Epithelial cell of esophagus (primary cell): Measurements from ENCODE around the gene HELZ.
"Not testable (repeated sequence)": the region's sequence is repeated elsewhere in the genome, so short reads cannot be mapped to it uniquely, and the experiment has no call there.

Experiments used
- DNase-seq: peaks from one replicate; pipeline ENCODE4 v3.0.0; 2010; ENCODE audit warnings: low read depth
- H3K4me3 ChIP-seq: 2 replicates; pipeline ENCODE4 v1.5.1; 2011; ENCODE audit warnings: mild to moderate bottlenecking, low read length, control low read depth
- TF ChIP-seq, protein P1 (sequence below): IDR thresholded peaks from 2 replicates; pipeline ENCODE4 v1.5.1; 2011; ENCODE audit warnings: low read depth, mild to moderate bottlenecking, low read length, control low read depth, inconsistent platforms; ENCODE audit not compliant: insufficient read depth; ENCODE audit errors: missing control alignments

The HELZ gene

DNA sequence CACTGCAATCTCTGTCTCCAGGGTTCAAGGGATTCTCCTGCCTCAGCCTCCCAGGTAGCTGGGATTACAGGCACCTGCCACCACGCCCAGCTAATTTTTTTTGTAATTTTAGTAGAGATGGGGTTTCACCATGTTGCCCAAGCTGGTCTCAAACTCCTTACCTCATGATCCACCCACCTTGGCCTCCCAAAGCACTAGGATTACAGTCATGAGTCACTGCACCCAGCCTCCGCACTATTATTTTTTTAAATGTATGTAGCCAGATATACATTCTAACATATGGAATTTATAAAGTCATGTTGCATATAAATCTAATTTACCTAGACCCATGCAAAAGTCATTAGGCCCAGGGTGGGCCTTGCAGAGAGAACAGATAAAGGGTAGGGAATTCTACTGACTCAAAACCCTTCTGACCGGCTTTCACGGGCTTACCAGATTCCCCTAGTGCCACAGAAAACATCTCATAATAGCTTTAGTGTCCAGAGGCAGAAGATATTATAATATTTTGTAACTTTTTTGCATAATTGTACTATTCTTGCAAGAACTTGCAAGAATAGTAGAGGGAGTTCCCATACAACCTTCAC is 20.5 kb upstream of the HELZ start:
- H3K4me3 ChIP-seq: no peak overlapping the region
- TF ChIP-seq, protein P1, sequence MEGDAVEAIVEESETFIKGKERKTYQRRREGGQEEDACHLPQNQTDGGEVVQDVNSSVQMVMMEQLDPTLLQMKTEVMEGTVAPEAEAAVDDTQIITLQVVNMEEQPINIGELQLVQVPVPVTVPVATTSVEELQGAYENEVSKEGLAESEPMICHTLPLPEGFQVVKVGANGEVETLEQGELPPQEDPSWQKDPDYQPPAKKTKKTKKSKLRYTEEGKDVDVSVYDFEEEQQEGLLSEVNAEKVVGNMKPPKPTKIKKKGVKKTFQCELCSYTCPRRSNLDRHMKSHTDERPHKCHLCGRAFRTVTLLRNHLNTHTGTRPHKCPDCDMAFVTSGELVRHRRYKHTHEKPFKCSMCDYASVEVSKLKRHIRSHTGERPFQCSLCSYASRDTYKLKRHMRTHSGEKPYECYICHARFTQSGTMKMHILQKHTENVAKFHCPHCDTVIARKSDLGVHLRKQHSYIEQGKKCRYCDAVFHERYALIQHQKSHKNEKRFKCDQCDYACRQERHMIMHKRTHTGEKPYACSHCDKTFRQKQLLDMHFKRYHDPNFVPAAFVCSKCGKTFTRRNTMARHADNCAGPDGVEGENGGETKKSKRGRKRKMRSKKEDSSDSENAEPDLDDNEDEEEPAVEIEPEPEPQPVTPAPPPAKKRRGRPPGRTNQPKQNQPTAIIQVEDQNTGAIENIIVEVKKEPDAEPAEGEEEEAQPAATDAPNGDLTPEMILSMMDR: no peak
- DNase-seq: peak; percentile 23

DNA sequence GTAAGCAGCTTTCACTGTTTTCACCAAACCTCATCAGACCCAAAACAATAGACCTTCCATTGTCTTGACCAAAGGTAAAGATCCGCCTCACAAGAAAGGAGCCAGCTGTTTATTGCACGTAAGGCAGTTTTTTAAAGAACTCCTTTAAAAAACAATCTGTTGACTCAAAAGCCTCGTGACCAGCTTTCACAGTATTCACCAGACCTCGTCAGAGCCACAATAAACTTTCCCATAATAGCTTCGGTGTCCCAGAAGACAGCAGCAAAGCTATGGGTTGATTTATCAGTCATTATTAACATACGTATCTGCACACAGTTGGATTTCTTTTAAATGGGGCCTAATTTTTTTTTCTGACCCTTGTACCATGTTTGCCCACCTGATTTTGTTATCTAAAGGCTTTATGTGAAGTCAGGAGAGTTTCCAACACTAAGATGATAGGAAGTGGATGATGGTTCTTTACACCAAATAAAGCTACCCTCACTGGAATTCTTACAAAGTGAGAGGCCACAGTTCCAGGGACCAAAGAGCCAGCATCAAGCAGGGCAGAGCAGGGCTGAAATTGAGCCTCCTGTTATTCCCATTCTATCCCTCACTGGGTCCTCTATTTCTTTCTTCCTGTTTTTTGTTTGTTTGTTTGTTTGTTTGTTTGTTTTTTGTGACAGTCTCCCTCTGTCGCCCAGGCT is 17.6 kb upstream of the HELZ start:
- DNase-seq: no peak
- no peak overlapping the region for H3K4me3 ChIP-seq
- TF ChIP-seq, protein P1: no peak

DNA sequence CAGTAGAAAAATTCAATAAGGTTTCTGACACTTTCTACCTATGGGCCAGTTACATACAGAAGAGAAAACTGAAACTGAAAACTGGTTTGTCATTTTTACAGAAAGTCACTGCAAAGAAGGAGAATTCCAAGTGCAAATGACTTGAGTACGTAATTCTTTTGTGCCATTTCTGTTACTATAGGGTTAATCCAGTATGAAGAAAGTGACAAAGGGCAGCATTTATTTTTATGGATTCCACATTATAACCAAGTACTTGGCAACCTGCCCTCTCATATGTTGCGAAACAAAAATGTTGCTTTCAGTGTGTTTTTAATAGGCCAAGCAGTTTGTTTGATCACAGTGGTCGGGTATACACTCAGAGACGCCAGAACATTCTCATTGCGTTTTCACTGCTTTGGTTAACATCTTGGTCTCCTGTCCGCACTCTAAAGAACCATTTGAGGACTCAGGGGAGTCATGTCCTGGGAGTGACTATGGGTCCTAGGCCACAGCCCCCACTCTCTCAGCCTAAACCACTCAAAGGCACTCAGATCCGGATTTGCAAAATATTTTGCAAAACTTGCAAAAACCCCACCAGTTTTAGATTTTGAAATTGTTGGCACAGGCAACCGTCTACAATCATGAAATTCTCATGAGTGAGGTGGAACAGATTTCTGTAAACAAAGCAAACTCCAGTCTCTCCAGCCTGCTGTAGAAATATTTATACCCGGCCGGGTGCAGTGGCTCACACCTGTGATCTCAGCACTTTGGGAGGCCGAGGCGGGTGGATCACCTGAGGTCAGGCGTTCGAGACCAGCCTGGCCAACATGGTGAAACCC is 15.4 kb upstream of the HELZ start:
- peak; percentile 57 for DNase-seq
- H3K4me3 ChIP-seq: no peak overlapping the region
- TF ChIP-seq, protein P1: no peak

DNA sequence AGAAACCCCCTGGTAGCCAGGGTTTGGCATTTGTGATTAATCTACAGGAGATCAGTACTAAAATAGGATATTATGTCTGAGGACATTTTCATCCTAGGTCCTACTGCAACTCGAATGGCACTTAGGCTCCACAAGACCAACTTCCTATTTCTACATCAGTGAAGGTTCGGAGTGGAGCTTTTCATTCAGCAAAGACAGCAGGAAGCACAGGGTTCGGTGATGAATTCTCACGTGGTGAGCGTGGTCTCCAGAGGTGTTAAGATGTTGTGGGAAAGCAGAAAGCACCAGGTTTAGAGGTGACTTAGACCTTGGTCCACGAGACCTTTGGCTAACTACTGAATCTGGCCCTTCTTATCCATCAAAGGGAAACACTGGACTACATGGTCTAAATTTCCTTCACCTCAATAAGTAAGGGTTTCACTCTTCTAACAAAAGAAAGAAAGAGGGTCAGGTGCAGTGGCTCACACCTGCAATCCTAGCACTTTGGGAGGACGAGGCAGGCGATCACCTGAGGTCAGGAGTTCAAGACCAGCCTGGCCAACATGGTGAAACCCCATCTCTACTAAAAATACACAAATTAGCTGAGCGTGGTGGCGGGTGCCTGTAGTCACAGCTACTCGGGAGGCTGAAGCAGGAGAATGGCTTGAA is 13.9 kb upstream of the HELZ start:
- TF ChIP-seq, protein P1: no peak
- DNase-seq: no peak

DNA sequence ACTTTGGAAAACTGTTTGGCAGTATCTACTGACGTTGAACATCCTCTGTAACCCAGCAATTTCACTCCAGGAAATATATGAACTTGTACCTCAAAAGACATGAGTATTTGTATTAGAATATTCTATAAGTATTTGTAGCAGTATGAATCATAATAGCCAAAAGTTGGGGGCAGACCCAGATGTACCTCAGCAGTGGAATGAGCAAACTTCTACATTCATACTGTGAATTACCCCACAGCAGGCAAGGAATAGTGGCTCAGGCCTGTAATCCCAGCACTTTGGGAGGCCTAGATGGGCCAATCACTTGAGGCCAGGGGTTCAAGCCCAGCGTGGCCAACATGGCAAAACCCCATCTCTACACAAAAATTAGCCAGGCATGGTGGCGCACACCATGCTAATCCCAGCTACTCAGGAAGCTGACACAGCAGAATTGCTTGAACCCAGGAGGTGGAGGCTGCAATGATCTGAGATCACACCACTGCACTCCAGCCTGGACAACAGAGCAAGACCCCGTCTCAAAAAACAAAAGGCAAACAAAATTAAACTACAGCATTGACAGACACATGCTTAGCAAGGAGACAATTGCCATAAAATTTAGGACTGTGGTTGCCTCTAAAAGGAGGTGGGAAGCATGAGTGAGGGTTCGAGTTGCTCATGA is 11.2 kb upstream of the HELZ start:
- DNase-seq: no peak
- TF ChIP-seq, protein P1: no peak
- H3K4me3 ChIP-seq: no peak overlapping the region

More for the DNA sequence above, 13.9 kb upstream of the HELZ start:
- no peak overlapping the region for H3K4me3 ChIP-seq

DNA sequence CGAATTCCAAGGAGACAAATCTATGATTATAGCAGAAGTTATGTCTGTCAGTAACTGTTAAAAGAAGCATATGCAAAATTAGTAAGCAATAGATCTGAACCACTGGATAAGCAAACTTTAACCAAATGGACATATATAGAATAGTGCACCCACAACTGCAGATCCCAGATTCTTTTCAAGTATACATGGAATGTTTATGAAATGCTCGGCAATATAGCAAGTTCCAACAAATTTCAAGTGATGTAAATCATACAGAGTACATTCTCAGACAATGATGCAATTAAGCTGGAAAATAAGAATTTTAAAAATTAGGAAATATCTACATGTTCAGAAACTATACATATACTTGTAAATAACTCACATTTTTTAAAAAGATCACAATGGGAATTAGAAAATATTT is 8.4 kb upstream of the HELZ start:
- DNase-seq: peak; percentile 86
- no peak overlapping the region for H3K4me3 ChIP-seq
- TF ChIP-seq, protein P1: no peak

DNA sequence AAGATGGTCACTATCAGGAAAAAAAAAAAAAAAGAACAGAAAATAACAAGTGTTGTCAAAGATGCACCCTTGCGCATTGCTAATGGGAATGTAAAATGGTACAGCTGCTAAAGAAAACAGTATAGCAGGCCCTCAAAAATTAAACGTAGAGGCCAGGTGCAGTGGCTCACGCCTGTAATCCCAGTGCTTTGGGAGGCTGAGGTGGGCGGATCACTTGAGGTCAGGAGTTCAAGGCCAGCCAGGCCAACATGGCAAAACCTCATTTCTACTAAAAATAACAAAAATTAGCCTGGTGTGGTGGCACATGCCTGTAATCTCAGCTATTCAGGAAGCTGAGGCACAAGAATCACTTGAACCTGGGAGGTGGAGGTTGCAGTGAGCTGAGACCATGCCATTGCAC is 6.6 kb upstream of the HELZ start:
- not testable (repeated sequence) for H3K4me3 ChIP-seq, DNase-seq
